Retinal pigment epithelial cell (primary cell): Measurements from ENCODE around the gene TOM1.
"Not testable (repeated sequence)": the region's sequence is repeated elsewhere in the genome, so short reads cannot be mapped to it uniquely, and the experiment has no call there.

ENCODE experiments used
- DNase-seq: peaks from one replicate; pipeline ENCODE4 v3.0.0-alpha.2; 2010; ENCODE audit warnings: low read depth
- H3K4me3 ChIP-seq: 2 replicates; pipeline ENCODE4 v1.5.1; 2011; ENCODE audit warnings: mild to moderate bottlenecking, low read length, control low read depth, moderate library complexity
- CTCF ChIP-seq: conservative IDR thresholded peaks from 2 replicates; pipeline ENCODE4 v1.5.1; 2011; ENCODE audit warnings: low read depth, low read length, control low read depth, inconsistent platforms

The TOM1 gene

GRCh38 chr22:35359380-35360065, 59.8 kb downstream of the TOM1 start:
- H3K4me3 ChIP-seq, result no peak overlapping the region

GRCh38 chr22:35361001-35361558, 61.4 kb downstream of the TOM1 start:
- H3K4me3 ChIP-seq, result no peak overlapping the region
- no peak for DNase-seq
- TF ChIP-seq CTCF, result no peak

More at GRCh38 chr22:35359380-35360065, 59.8 kb downstream of the TOM1 start:
- DNase-seq, result no peak
- TF ChIP-seq CTCF, result no peak

GRCh38 chr22:35363566-35364086, 63.9 kb downstream of the TOM1 start:
- DNase-seq, result no peak
- TF ChIP-seq CTCF, result no peak
- H3K4me3 ChIP-seq, result no peak overlapping the region

GRCh38 chr22:35364230-35364629, 64.5 kb downstream of the TOM1 start:
- H3K4me3 ChIP-seq, DNase-seq: not testable (repeated sequence)

GRCh38 chr22:35367331-35367886, 67.7 kb downstream of the TOM1 start:
- no peak for DNase-seq
- TF ChIP-seq CTCF, result no peak
- no peak overlapping the region for H3K4me3 ChIP-seq

GRCh38 chr22:35368386-35368785, 68.7 kb downstream of the TOM1 start:
- DNase-seq, result no peak
- no peak for TF ChIP-seq CTCF

GRCh38 chr22:35369996-35370395, 70.3 kb downstream of the TOM1 start:
- H3K4me3 ChIP-seq, result no peak overlapping the region
- DNase-seq, result no peak
- TF ChIP-seq CTCF, result no peak

More at GRCh38 chr22:35368386-35368785, 68.7 kb downstream of the TOM1 start:
- H3K4me3 ChIP-seq, result no peak overlapping the region
